Neuronal stem cell (in vitro differentiated cells): Measurements from ENCODE around the gene NCK1.

Experiments
- DNase-seq: peaks from one replicate; pipeline ENCODE4 v3.0.0-alpha.2; 2013; ENCODE audit warnings: low spot score
- H2AFZ ChIP-seq: one replicate; pipeline ENCODE4 v1.6.1; 2013; ENCODE audit warnings: mild to moderate bottlenecking, low read length, inconsistent platforms
- H2AK5ac ChIP-seq: 2 replicates; pipeline ENCODE4 v1.6.1; 2013; ENCODE audit warnings: low read depth, mild to moderate bottlenecking, inconsistent platforms, low read length, moderate library complexity, mixed read lengths
- H2BK120ac ChIP-seq: 2 replicates; pipeline ENCODE4 v1.6.1; 2013; ENCODE audit warnings: low read depth, mild to moderate bottlenecking, inconsistent platforms, low read length, moderate library complexity, mixed read lengths
- H2BK12ac ChIP-seq: one replicate; pipeline ENCODE4 v1.6.1; 2013; ENCODE audit warnings: low read length, inconsistent platforms
- H2BK15ac ChIP-seq: 2 replicates; pipeline ENCODE4 v1.6.1; 2013; ENCODE audit warnings: mild to moderate bottlenecking, low read length, inconsistent platforms, mixed read lengths
- H2BK5ac ChIP-seq: one replicate; pipeline ENCODE4 v1.6.1; 2013; ENCODE audit warnings: inconsistent platforms, mild to moderate bottlenecking, low read length, moderate library complexity
- H3K14ac ChIP-seq: one replicate; pipeline ENCODE4 v1.6.1; 2013; ENCODE audit warnings: low read length, inconsistent platforms
- H3K18ac ChIP-seq: 2 replicates; pipeline ENCODE4 v1.6.1; 2013; ENCODE audit warnings: low read length, inconsistent platforms
- H3K23ac ChIP-seq: 2 replicates; pipeline ENCODE4 v1.6.1; 2013; ENCODE audit warnings: low read depth, mild to moderate bottlenecking, mixed read lengths, low read length, inconsistent platforms; ENCODE audit not compliant: poor library complexity
- H3K27ac ChIP-seq: replicated peaks from 3 replicates; pipeline ENCODE4 v1.5.1; 2013; ENCODE audit warnings: low read length, inconsistent platforms
- H3K27me3 ChIP-seq, 3 experiments: 2 replicates each; pipeline ENCODE4 v1.6.1; 2013; ENCODE audit warnings: low read length in 3 of 3, mild to moderate bottlenecking in 2 of 3, inconsistent platforms in 1 of 3, low read depth in 1 of 3, mixed read lengths in 1 of 3, moderate library complexity in 1 of 3; ENCODE audit not compliant: control insufficient read depth in 3 of 3, insufficient read depth in 3 of 3
- H3K36me3 ChIP-seq, 2 donors: replicated peaks in 1 of 2; 2 replicates each; pipeline ENCODE4 v1.6.1; 2013; ENCODE audit warnings: low read length in 2 of 2; ENCODE audit not compliant: control insufficient read depth in 2 of 2, insufficient read depth in 2 of 2
- H3K4ac ChIP-seq: 2 replicates; pipeline ENCODE4 v1.6.1; 2013; ENCODE audit warnings: inconsistent platforms, mild to moderate bottlenecking, low read length, moderate library complexity
- H3K4me1 ChIP-seq, 2 donors: 1 replicate in 1 of 2; 2 replicates in 1 of 2; pipeline ENCODE4 v1.6.1; 2013; ENCODE audit warnings: low read length in 2 of 2, low read depth in 1 of 2; ENCODE audit not compliant: control insufficient read depth in 2 of 2, insufficient read depth in 1 of 2
- H3K4me2 ChIP-seq: one replicate; pipeline ENCODE4 v1.6.1; 2013; ENCODE audit warnings: mild to moderate bottlenecking, low read length, inconsistent platforms; ENCODE audit not compliant: insufficient read depth, poor library complexity, severe bottlenecking
- H3K4me3 ChIP-seq, 2 donors: 2 replicates each; pipeline ENCODE4 v1.5.1; 2013; ENCODE audit warnings: low read length in 2 of 2, mild to moderate bottlenecking in 2 of 2, inconsistent platforms in 1 of 2, moderate library complexity in 1 of 2
- H3K79me1 ChIP-seq: one replicate; pipeline ENCODE4 v1.6.1; 2013; ENCODE audit warnings: low read depth, mild to moderate bottlenecking, inconsistent platforms, low read length, moderate library complexity
- H3K9ac ChIP-seq: one replicate; pipeline ENCODE4 v1.6.1; 2013; ENCODE audit warnings: mild to moderate bottlenecking, low read depth, low read length, inconsistent platforms; ENCODE audit not compliant: poor library complexity
- H3K9me3 ChIP-seq, 2 donors: replicated peaks in 1 of 2; 2 replicates each; pipeline versions ENCODE3 to v1.6.1; 2013; ENCODE audit warnings: low read length in 2 of 2, mild to moderate bottlenecking in 2 of 2, inconsistent platforms in 1 of 2, low read depth in 1 of 2, mixed read lengths in 1 of 2, moderate library complexity in 1 of 2; ENCODE audit not compliant: control insufficient read depth in 2 of 2, insufficient read depth in 1 of 2
- H4K8ac ChIP-seq: one replicate; pipeline ENCODE4 v1.6.1; 2013; ENCODE audit warnings: low read depth, mild to moderate bottlenecking, inconsistent platforms, low read length, moderate library complexity
- H4K91ac ChIP-seq: one replicate; pipeline ENCODE4 v1.6.1; 2013; ENCODE audit warnings: low read length, low read depth, mild to moderate bottlenecking, inconsistent platforms; ENCODE audit not compliant: poor library complexity
- WGBS, 2 donors: extraction: QIAGEN DNeasy Blood & Tissue Kit; methylation state at CpG; one replicate each; pipeline ENCODE4 v1.1.7; 2013; ENCODE audit warnings: missing lambda C conversion rate in 2 of 2, mixed read lengths in 1 of 2; ENCODE audit not compliant: insufficient read length in 2 of 2, insufficient replicate concordance in 1 of 2; ENCODE audit errors: extremely low coverage in 2 of 2; 5-methylcytosine and 5-hydroxymethylcytosine counted together

NCK1 gene

GRCh38 chr3:136819392-136819730 lies 42.6 kb upstream of the NCK1 start:
- Histone ChIP-seq H3K4me3 (peak overlapping the region; percentile 83 to 87), H3K9ac (peak overlapping the region; percentile 70), H3K4me2 (peak overlapping the region; percentile 92)

GRCh38 chr3:136819731-136820679 lies 42.0 kb upstream of the NCK1 start:
- peak; percentile 27 for DNase-seq
- no peak overlapping the region for H4K91ac ChIP-seq
- H3K36me3 ChIP-seq = peaks cover 0 to 2% of the 10 kb centered on the region in 2 donors
- WGBS, 2 donors = no CpG with 5 or more reads among the region's 51 CpGs
- no peak overlapping the region for H3K4ac ChIP-seq
- H3K14ac ChIP-seq = no peak overlapping the region
- no peak overlapping the region for H2AK5ac ChIP-seq
- H3K4me3 ChIP-seq = peak overlapping the region; percentile 83 to 87
- no peak overlapping the region for H3K27ac ChIP-seq
- H3K4me2 ChIP-seq = peak overlapping the region; percentile 92
- no peaks in the 10 kb centered on the region for H3K79me1 ChIP-seq
- no peak overlapping the region for H3K23ac ChIP-seq
- H2BK15ac ChIP-seq = no peak overlapping the region
- H3K18ac ChIP-seq = no peak overlapping the region
- peak overlapping the region; percentile 9 for H3K9ac ChIP-seq
- H3K9me3 ChIP-seq = peaks cover 0 to 20% of the 10 kb centered on the region in 2 donors
- peaks cover 0 to 21% (median 2%) of the 10 kb centered on the region in 3 experiments for H3K27me3 ChIP-seq
- no peak overlapping the region for H2BK12ac ChIP-seq
- no peak overlapping the region for H4K8ac ChIP-seq
- peak overlapping the region; percentile 97 for H2AFZ ChIP-seq
- H3K4me1 ChIP-seq = peaks cover 9 to 15% of the 10 kb centered on the region in 2 donors
- no peak overlapping the region for H2BK5ac ChIP-seq
- no peak overlapping the region for H2BK120ac ChIP-seq

More at GRCh38 chr3:136819392-136819730, 42.6 kb upstream of the NCK1 start:
- no CpG with 5 or more reads among the region's 21 CpGs for WGBS, 2 donors
- H3K27me3 ChIP-seq = peaks cover 0 to 21% (median 2%) of the 10 kb centered on the region in 3 experiments
- no peak overlapping the region for H4K8ac ChIP-seq
- H3K79me1 ChIP-seq = no peaks in the 10 kb centered on the region
- H2AK5ac ChIP-seq = no peak overlapping the region
- H3K14ac ChIP-seq = no peak overlapping the region
- no peak overlapping the region for H4K91ac ChIP-seq
- H3K4me1 ChIP-seq = peaks cover 9 to 15% of the 10 kb centered on the region in 2 donors
- peaks cover 0 to 2% of the 10 kb centered on the region in 2 donors for H3K36me3 ChIP-seq
- peak; percentile 27 for DNase-seq
- H3K4ac ChIP-seq = no peak overlapping the region
- no peak overlapping the region for H2BK12ac ChIP-seq
- H3K23ac ChIP-seq = peak overlapping the region; percentile 65
- H2BK120ac ChIP-seq = no peak overlapping the region
- peak overlapping the region; percentile 94 for H3K18ac ChIP-seq
- no peak overlapping the region for H2BK15ac ChIP-seq
- H3K27ac ChIP-seq = no peak overlapping the region
- peak overlapping the region; percentile 97 for H2AFZ ChIP-seq
- H2BK5ac ChIP-seq = no peak overlapping the region
- H3K9me3 ChIP-seq = peaks cover 0 to 15% of the 10 kb centered on the region in 2 donors

- Histone ChIP-seq H3K27me3 (no peaks in the 10 kb centered on the region), H2BK12ac (no peak overlapping the region), H3K23ac (no peak overlapping the region), H3K14ac (no peak overlapping the region), H3K4me1 (no peaks in the 10 kb centered on the region), H3K4me3 (no peak overlapping the region), H3K27ac (no peak overlapping the region), H3K79me1 (no peaks in the 10 kb centered on the region), H4K8ac (no peak overlapping the region), H2BK120ac (no peak overlapping the region), H2AFZ (no peak overlapping the region), H3K9me3 (peaks cover 0 to 13% of the 10 kb centered on the region in 2 donors), H3K9ac (no peak overlapping the region), H2BK15ac (no peak overlapping the region), H2AK5ac (no peak overlapping the region), H3K4me2 (no peak overlapping the region), H2BK5ac (no peak overlapping the region), H4K91ac (no peak overlapping the region), H3K4ac (no peak overlapping the region), H3K18ac (no peak overlapping the region), H3K36me3 (peaks cover 0 to 8% of the 10 kb centered on the region in 2 donors)
- DNase-seq = no peak
- no CpG with 5 or more reads among the region's 1 CpG for WGBS, 2 donors
These were observed 30.5 kb upstream of the NCK1 start for GRCh38 chr3:136831461-136831860.

- H3K23ac ChIP-seq = no peak overlapping the region
- no peak overlapping the region for H4K8ac ChIP-seq
- H3K79me1 ChIP-seq = no peaks in the 10 kb centered on the region
- no peak for DNase-seq
- H2AK5ac ChIP-seq = no peak overlapping the region
- no peak overlapping the region for H2BK15ac ChIP-seq
- no peak overlapping the region for H3K18ac ChIP-seq
- no peaks in the 10 kb centered on the region for H3K27me3 ChIP-seq
- no peak overlapping the region for H3K14ac ChIP-seq
- WGBS, 2 donors = no CpG with 5 or more reads among the region's 1 CpG
- H2BK5ac ChIP-seq = no peak overlapping the region
- H2BK12ac ChIP-seq = no peak overlapping the region
- no peak overlapping the region for H2BK120ac ChIP-seq
- no peak overlapping the region for H3K27ac ChIP-seq
- H3K4me2 ChIP-seq = no peak overlapping the region
- no peak overlapping the region for H3K4ac ChIP-seq
- H4K91ac ChIP-seq = no peak overlapping the region
- H3K9ac ChIP-seq = no peak overlapping the region
- H2AFZ ChIP-seq = no peak overlapping the region
- H3K4me3 ChIP-seq = no peak overlapping the region
- H3K4me1 ChIP-seq = peaks cover 0 to 6% of the 10 kb centered on the region in 2 donors
- H3K9me3 ChIP-seq = peaks cover 0 to 10% of the 10 kb centered on the region in 2 donors
- peaks cover 0 to 38% of the 10 kb centered on the region in 2 donors for H3K36me3 ChIP-seq
These were observed 26.8 kb upstream of the NCK1 start for GRCh38 chr3:136835089-136835812.
